SK-N-SH treated with all-trans-retinoic acid at 6 μM for 48 hours (cell line): ENCODE data around the gene TNIK.

Experiments used
- ATAC-seq: fragments of 200-7000 bp; cut with Tn5 transposase; 3 replicates; pipeline ENCODE4 v1.9.1; 2020; ENCODE audit warnings: mild to moderate bottlenecking, moderate library complexity
- BACH2 ChIP-seq: fragments of 250-450 bp; sonication (Bioruptor Pico); IDR thresholded peaks from 2 replicates; pipeline ENCODE4 v1.9.0; 2021; ENCODE audit warnings: mild to moderate bottlenecking, borderline replicate concordance
- CSDC2 ChIP-seq: fragments of 250-450 bp; sonication (Bioruptor Pico); IDR thresholded peaks from 2 replicates; pipeline ENCODE4 v1.5.0; 2020; ENCODE audit warnings: mild to moderate bottlenecking, moderate library complexity
- ESRRG ChIP-seq: fragments of 250-450 bp; sonication (Bioruptor Pico); IDR thresholded peaks from 2 replicates; pipeline ENCODE4 v1.6.1; 2021; ENCODE audit warnings: mild to moderate bottlenecking
- ISL1 ChIP-seq: fragments of 250-450 bp; sonication (Bioruptor Pico); IDR thresholded peaks from 2 replicates; pipeline ENCODE4 v2.1.2; 2022; ENCODE audit warnings: mild to moderate bottlenecking, moderate library complexity
- OSR1 ChIP-seq: fragments of 250-450 bp; sonication (Bioruptor Pico); IDR thresholded peaks from 2 replicates; pipeline ENCODE4 v1.8.0; 2022; ENCODE audit warnings: moderate library complexity, mild to moderate bottlenecking, inconsistent platforms
- PPARA ChIP-seq: fragments of 250-450 bp; sonication (Bioruptor Pico); IDR thresholded peaks from 2 replicates; pipeline ENCODE4 v1.5.0; 2020; ENCODE audit warnings: mild to moderate bottlenecking, borderline replicate concordance
- RARB ChIP-seq: fragments of 250-450 bp; sonication (Bioruptor Pico); IDR thresholded peaks from 2 replicates; pipeline ENCODE4 v1.8.0; 2021; ENCODE audit warnings: mild to moderate bottlenecking, moderate library complexity
- SNAI2 ChIP-seq: fragments of 250-450 bp; sonication (Bioruptor Pico); IDR thresholded peaks from 2 replicates; pipeline ENCODE4 v1.5.0; 2020; ENCODE audit warnings: mild to moderate bottlenecking, moderate library complexity
- TCF4 ChIP-seq: fragments of 250-450 bp; sonication (Bioruptor Pico); IDR thresholded peaks from 2 replicates; pipeline ENCODE4 v1.8.0; 2021; ENCODE audit warnings: mild to moderate bottlenecking, moderate library complexity, borderline replicate concordance
- TOX ChIP-seq: fragments of 250-450 bp; sonication (Bioruptor Pico); IDR thresholded peaks from 2 replicates; pipeline ENCODE4 v1.8.0; 2021; ENCODE audit warnings: mild to moderate bottlenecking, moderate library complexity, borderline replicate concordance
- ZC3H10 ChIP-seq: fragments of 250-450 bp; sonication (Bioruptor Pico); IDR thresholded peaks from 2 replicates; pipeline ENCODE4 v1.5.1; 2021; ENCODE audit warnings: mild to moderate bottlenecking, moderate library complexity
- ZFP3 ChIP-seq: fragments of 250-450 bp; sonication (Bioruptor Pico); IDR thresholded peaks from 2 replicates; pipeline ENCODE4 v1.5.0; 2020; ENCODE audit warnings: mild to moderate bottlenecking, moderate library complexity
- ZNF565 ChIP-seq: fragments of 450-650 bp; formaldehyde crosslinking; conservative IDR thresholded peaks from 2 replicates; pipeline ENCODE4 v1.5.0; 2020; ENCODE audit warnings: low read depth, mild to moderate bottlenecking, moderate library complexity
- ZNF70 ChIP-seq: fragments of 450-650 bp; formaldehyde crosslinking; IDR thresholded peaks from 2 replicates; pipeline ENCODE4 v1.5.0; 2020; ENCODE audit warnings: mild to moderate bottlenecking, moderate library complexity
- TF ChIP-seq, protein P1 (sequence below): fragments of 250-450 bp; sonication (Bioruptor Pico); IDR thresholded peaks from 2 replicates; pipeline ENCODE4 v1.5.1; 2020; ENCODE audit warnings: low read depth, mild to moderate bottlenecking, moderate library complexity
- TF ChIP-seq, protein P2 (sequence below): fragments of 250-450 bp; sonication (Bioruptor Pico); IDR thresholded peaks from 2 replicates; pipeline ENCODE4 v1.5.0; 2020; ENCODE audit warnings: mild to moderate bottlenecking, moderate library complexity
- TF ChIP-seq, protein P3 (sequence below): fragments of 250-450 bp; sonication (Bioruptor Pico); IDR thresholded peaks from 2 replicates; pipeline ENCODE4 v1.5.1; 2021; ENCODE audit warnings: mild to moderate bottlenecking, moderate library complexity
- TF ChIP-seq, protein P4 (sequence below): fragments of 250-450 bp; sonication (Bioruptor Pico); IDR thresholded peaks from 2 replicates; pipeline ENCODE4 v1.8.0; 2020; ENCODE audit warnings: mild to moderate bottlenecking, moderate library complexity, borderline replicate concordance
- TF ChIP-seq, protein P5 (sequence below): fragments of 250-450 bp; sonication (Bioruptor Pico); IDR thresholded peaks from 2 replicates; pipeline ENCODE4 v1.8.0; 2021; ENCODE audit warnings: low read depth, mild to moderate bottlenecking, moderate library complexity, borderline replicate concordance

TNIK gene

DNA sequence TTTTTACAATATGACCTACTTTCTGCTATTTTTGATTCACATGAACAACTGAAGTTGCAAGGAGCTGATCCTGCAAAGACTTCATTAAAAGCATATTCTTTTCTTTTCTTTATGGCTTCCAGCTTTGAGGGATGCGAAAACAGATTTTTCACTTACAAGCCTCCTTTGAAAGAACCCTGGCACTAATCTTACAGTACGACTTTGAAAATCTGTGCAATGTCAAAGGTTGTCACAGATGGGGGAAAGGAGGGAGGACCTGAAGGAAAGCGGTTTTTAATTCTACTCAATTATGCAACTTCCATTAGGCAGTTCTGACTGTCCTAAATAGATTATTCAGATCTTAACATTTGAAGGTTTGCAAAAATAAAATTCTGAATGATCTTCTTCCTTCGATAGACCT, 130.5 kb downstream of the TNIK start:
- peak; percentile 31 for ATAC-seq
- TF ChIP-seq ZC3H10 (CRISPR knock-in tag) (no peak), SNAI2 (CRISPR knock-in tag) (no peak), ISL1 (CRISPR knock-in tag) (peak; percentile 43), ZFP3 (CRISPR knock-in tag) (no peak)
- TF ChIP-seq, protein P1, sequence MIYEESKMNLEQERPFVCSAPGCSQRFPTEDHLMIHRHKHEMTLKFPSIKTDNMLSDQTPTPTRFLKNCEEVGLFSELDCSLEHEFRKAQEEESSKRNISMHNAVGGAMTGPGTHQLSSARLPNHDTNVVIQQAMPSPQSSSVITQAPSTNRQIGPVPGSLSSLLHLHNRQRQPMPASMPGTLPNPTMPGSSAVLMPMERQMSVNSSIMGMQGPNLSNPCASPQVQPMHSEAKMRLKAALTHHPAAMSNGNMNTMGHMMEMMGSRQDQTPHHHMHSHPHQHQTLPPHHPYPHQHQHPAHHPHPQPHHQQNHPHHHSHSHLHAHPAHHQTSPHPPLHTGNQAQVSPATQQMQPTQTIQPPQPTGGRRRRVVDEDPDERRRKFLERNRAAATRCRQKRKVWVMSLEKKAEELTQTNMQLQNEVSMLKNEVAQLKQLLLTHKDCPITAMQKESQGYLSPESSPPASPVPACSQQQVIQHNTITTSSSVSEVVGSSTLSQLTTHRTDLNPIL (CRISPR knock-in tag): no peak

DNA sequence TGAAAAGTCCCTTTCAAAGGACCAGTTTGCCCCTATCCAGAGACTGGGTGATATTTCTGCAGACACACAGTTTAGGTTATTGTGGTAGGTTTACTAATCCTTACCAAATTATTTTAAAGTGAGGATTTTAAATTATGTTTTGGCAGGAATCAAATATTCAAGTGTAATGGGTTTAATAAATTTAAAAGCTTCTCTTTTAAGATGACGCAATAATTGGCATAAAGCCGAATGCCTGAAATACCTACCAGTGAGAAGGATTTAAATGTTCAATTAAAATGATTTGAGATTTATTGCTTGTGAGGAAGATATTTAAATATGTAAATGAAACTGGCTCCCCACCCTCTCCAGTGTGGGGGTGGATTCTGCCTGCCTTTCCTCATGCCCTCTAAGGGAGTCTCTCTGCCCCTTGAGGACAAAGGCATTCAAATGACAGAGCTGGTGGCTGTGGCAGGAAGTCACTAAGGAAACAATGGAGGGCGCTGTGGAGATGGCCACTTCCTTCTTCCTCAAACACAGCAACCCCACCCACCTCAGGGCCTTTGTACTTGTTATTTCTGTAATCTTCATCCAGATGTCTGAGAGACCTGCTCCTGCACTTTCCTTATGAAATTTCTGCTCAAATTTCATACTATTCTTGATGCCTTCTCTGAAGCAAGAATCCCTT, 131.7 kb downstream of the TNIK start:
- peak; percentile 60; the same call in 1 of the 2 replicates for TF ChIP-seq ISL1 (CRISPR knock-in tag)
- no peak for TF ChIP-seq ZNF565
- peak; percentile 35; the same call in 2 of the 3 replicates for ATAC-seq

DNA sequence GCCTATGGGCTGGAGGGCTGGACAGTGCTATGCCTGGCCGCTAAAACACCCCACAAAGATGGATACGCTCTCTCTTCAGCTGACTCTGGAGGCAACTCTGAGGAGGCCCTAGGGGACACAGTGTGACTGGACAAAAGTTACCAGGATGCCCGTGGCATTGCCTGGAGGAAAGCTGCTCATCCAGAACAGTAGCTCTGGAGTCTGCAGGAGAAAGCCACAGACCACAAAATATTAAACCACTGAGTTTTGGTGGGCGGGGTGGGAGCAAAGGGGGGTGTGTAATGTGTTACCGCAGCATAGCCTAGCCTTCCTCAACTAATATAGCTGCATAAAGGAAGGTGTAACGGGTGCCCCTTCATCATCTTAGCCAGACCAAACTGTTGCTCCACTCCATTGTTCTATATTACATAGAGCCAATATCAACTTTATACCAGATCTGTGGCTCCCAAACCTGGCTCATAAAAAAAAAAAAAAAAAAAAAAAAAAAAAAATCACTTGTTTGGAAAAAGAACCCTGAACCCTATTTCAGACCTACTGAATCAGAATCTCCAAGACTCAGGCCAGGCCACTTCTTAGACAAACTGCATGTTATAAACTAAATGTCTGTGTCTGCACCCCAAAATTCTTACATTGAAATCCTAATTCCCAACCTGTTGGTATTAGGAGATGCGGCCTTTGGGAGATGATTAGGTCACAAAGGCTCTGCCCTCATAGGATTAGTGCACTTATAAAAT, 132.6 kb downstream of the TNIK start:
- TF ChIP-seq ZNF70 (CRISPR knock-in tag) (no peak), RARB (CRISPR knock-in tag) (no peak)
- no peak for ATAC-seq

DNA sequence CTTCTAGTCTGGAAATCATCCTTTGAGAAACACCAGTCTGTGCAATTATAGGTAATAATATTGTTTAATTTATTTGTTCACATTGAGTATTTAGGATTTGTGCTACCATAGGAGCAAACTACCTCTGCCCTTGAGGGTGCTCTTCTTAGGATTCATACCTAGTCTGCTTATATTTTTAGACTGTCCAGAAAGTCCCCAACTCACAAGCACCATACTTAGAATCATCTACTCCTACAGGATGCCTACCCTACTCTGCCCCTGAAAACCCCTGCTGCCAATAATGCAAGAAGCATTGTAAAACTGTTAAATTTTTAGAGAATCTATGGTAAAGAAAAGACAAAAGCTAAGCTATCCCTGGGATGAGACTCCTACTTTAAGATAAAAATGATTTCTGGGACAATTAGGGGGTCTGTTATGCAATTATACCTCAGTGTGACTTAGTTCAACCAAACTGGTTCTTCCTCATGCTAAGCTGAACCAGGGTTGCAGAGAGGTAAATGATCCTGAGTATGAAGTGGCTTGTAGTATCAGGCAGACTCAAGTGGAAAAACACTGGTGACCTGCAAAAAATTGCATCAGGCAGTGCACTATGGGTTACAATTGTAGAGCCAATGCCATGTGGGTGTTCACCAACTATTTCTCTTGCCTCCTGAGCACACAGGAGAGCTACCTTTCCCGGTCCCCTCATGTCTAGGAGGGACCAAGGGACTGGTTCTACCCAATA, 133.3 kb downstream of the TNIK start:
- no peak for TF ChIP-seq TCF4 (CRISPR knock-in tag)
- TF ChIP-seq, protein P2, sequence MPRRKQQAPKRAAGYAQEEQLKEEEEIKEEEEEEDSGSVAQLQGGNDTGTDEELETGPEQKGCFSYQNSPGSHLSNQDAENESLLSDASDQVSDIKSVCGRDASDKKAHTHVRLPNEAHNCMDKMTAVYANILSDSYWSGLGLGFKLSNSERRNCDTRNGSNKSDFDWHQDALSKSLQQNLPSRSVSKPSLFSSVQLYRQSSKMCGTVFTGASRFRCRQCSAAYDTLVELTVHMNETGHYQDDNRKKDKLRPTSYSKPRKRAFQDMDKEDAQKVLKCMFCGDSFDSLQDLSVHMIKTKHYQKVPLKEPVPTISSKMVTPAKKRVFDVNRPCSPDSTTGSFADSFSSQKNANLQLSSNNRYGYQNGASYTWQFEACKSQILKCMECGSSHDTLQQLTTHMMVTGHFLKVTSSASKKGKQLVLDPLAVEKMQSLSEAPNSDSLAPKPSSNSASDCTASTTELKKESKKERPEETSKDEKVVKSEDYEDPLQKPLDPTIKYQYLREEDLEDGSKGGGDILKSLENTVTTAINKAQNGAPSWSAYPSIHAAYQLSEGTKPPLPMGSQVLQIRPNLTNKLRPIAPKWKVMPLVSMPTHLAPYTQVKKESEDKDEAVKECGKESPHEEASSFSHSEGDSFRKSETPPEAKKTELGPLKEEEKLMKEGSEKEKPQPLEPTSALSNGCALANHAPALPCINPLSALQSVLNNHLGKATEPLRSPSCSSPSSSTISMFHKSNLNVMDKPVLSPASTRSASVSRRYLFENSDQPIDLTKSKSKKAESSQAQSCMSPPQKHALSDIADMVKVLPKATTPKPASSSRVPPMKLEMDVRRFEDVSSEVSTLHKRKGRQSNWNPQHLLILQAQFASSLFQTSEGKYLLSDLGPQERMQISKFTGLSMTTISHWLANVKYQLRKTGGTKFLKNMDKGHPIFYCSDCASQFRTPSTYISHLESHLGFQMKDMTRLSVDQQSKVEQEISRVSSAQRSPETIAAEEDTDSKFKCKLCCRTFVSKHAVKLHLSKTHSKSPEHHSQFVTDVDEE (CRISPR knock-in tag): no peak
- TF ChIP-seq ZC3H10 (CRISPR knock-in tag): no peak
- no peak for TF ChIP-seq PPARA (CRISPR knock-in tag)
- TF ChIP-seq ESRRG (CRISPR knock-in tag): no peak
- ATAC-seq: no peak

DNA sequence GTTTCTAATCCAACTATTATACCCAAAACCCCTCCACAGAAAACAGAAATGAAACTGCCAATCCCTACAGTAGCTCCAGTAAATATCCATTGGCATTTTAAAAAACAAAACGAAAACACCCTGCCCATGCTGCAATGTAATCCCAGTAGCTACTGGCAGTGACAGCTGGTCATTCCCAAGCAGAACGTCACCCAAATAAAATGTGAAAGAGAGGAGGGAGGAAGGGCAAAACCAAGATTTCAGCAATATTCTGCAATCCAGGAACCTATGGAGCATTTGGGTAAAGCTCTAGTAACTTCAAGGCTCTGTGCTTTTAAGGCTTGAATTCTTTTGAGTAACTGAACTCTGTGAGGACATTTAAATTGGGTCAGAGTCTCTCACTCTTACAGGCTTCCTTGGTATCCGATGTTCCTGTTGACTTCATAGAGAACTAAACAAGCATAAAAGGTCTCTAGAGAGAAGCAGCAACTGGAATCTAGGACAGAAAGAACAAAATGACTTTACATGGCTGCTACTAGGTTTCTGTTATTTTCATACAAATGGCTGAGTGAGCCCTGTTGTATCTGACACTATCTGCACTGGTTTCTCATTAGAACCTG, 136.2 kb downstream of the TNIK start:
- ATAC-seq: no peak
- TF ChIP-seq ESRRG (CRISPR knock-in tag) (no peak), CSDC2 (CRISPR knock-in tag) (no peak), RARB (CRISPR knock-in tag) (no peak), ZNF70 (CRISPR knock-in tag) (no peak), SNAI2 (CRISPR knock-in tag) (no peak), TOX (CRISPR knock-in tag) (no peak), ZC3H10 (CRISPR knock-in tag) (no peak), ZFP3 (CRISPR knock-in tag) (no peak), OSR1 (CRISPR knock-in tag) (no peak), BACH2 (CRISPR knock-in tag) (no peak), ZNF565 (no peak)
- TF ChIP-seq, protein P2 (CRISPR knock-in tag): no peak
- TF ChIP-seq, protein P3, sequence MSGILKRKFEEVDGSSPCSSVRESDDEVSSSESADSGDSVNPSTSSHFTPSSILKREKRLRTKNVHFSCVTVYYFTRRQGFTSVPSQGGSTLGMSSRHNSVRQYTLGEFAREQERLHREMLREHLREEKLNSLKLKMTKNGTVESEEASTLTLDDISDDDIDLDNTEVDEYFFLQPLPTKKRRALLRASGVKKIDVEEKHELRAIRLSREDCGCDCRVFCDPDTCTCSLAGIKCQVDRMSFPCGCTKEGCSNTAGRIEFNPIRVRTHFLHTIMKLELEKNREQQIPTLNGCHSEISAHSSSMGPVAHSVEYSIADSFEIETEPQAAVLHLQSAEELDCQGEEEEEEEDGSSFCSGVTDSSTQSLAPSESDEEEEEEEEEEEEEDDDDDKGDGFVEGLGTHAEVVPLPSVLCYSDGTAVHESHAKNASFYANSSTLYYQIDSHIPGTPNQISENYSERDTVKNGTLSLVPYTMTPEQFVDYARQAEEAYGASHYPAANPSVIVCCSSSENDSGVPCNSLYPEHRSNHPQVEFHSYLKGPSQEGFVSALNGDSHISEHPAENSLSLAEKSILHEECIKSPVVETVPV (CRISPR knock-in tag): no peak
- TF ChIP-seq, protein P4, sequence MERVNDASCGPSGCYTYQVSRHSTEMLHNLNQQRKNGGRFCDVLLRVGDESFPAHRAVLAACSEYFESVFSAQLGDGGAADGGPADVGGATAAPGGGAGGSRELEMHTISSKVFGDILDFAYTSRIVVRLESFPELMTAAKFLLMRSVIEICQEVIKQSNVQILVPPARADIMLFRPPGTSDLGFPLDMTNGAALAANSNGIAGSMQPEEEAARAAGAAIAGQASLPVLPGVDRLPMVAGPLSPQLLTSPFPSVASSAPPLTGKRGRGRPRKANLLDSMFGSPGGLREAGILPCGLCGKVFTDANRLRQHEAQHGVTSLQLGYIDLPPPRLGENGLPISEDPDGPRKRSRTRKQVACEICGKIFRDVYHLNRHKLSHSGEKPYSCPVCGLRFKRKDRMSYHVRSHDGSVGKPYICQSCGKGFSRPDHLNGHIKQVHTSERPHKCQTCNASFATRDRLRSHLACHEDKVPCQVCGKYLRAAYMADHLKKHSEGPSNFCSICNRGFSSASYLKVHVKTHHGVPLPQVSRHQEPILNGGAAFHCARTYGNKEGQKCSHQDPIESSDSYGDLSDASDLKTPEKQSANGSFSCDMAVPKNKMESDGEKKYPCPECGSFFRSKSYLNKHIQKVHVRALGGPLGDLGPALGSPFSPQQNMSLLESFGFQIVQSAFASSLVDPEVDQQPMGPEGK (CRISPR knock-in tag): no peak
- TF ChIP-seq, protein P5, sequence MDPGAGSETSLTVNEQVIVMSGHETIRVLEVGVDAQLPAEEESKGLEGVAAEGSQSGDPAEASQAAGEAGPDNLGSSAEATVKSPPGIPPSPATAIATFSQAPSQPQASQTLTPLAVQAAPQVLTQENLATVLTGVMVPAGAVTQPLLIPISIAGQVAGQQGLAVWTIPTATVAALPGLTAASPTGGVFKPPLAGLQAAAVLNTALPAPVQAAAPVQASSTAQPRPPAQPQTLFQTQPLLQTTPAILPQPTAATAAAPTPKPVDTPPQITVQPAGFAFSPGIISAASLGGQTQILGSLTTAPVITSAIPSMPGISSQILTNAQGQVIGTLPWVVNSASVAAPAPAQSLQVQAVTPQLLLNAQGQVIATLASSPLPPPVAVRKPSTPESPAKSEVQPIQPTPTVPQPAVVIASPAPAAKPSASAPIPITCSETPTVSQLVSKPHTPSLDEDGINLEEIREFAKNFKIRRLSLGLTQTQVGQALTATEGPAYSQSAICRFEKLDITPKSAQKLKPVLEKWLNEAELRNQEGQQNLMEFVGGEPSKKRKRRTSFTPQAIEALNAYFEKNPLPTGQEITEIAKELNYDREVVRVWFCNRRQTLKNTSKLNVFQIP (CRISPR knock-in tag): no peak
